Mesothelial cell of epicardium (in vitro differentiated cells): ENCODE results near the gene CACNA1C. TPM values are rescaled to one million over a fixed set of nuclear protein-coding genes. Genes with fewer than 3 reads are reported as not detected.

Experiments used
- DNase-seq, 2 experiments: peaks; one replicate each; pipeline ENCODE4 v3.0.0; 2021; ENCODE audit warnings: low spot score in 2 of 2; ENCODE audit not compliant: unreplicated experiment in 2 of 2
- H3K27ac Mint-ChIP-seq: 2 replicates; pipeline ENCODE4 v1.8.0; 2021; ENCODE audit warnings: mixed read lengths
- H3K27me3 Mint-ChIP-seq: 2 replicates; pipeline ENCODE4 v1.8.0; 2021; ENCODE audit warnings: low read depth, mixed read lengths
- H3K36me3 Mint-ChIP-seq: 2 replicates; pipeline ENCODE4 v1.8.0; 2021; ENCODE audit warnings: mixed read lengths
- H3K4me1 Mint-ChIP-seq: 2 replicates; pipeline ENCODE4 v1.8.0; 2021; ENCODE audit warnings: mixed read lengths
- H3K4me3 Mint-ChIP-seq: 2 replicates; pipeline ENCODE4 v1.8.0; 2021; ENCODE audit warnings: mild to moderate bottlenecking, moderate library complexity, mixed read lengths
- H3K9me3 Mint-ChIP-seq: 2 replicates; pipeline ENCODE4 v1.8.0; 2021; ENCODE audit warnings: mixed read lengths
- total RNA-seq: library from RNA; stranded (reverse); gene quantifications from 3 replicates; pipeline ENCODE4 v1.2.1, GENCODE V29; 2021
- TF ChIP-seq, protein P1 (sequence below): fragments of 200-600 bp; sonication (generic); IDR thresholded peaks from one replicate; pipeline ENCODE4 v1.5.0; 2021; ENCODE audit warnings: antibody characterized with exemption; ENCODE audit not compliant: unreplicated experiment

CACNA1C gene
- total RNA-seq, 1 donor from 2014 or later: 33.6 TPM

- Mint-ChIP-seq H3K4me3 (no peak overlapping the region), H3K36me3 (no peaks in the 10 kb centered on the region), H3K4me1 (peaks cover 35% of the 10 kb centered on the region), H3K9me3 (no peaks in the 10 kb centered on the region), H3K27me3 (no peaks in the 10 kb centered on the region), H3K27ac (no peak overlapping the region)
- TF ChIP-seq, protein P1, sequence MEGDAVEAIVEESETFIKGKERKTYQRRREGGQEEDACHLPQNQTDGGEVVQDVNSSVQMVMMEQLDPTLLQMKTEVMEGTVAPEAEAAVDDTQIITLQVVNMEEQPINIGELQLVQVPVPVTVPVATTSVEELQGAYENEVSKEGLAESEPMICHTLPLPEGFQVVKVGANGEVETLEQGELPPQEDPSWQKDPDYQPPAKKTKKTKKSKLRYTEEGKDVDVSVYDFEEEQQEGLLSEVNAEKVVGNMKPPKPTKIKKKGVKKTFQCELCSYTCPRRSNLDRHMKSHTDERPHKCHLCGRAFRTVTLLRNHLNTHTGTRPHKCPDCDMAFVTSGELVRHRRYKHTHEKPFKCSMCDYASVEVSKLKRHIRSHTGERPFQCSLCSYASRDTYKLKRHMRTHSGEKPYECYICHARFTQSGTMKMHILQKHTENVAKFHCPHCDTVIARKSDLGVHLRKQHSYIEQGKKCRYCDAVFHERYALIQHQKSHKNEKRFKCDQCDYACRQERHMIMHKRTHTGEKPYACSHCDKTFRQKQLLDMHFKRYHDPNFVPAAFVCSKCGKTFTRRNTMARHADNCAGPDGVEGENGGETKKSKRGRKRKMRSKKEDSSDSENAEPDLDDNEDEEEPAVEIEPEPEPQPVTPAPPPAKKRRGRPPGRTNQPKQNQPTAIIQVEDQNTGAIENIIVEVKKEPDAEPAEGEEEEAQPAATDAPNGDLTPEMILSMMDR: no peak
- no peak for DNase-seq
Measured at GRCh38 chr12:2326470-2326869, 273.7 kb downstream of the CACNA1C start.

DNA sequence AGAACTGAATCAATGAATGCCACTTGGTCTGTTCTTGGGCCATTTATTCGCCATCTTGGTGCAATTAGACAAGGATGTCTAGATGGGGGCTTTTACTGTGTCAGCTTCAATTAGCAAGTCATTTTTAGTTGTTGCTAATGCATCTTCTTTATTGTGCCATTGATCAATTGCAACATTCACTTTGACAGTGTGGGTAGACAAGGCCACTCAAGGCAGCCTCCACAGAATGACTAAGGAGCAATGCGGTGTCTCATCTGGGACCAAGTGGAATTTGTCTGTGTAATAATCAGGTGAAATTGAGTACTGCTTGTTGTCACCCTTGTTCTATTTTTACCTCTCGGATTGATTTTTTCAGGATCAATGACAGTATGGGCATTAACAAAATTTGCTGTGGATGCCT lies 275.9 kb downstream of the CACNA1C start:
- Mint-ChIP-seq H3K27ac (no peak overlapping the region), H3K4me3 (no peak overlapping the region), H3K27me3 (no peaks in the 10 kb centered on the region), H3K4me1 (peaks cover 47% of the 10 kb centered on the region), H3K9me3 (no peaks in the 10 kb centered on the region), H3K36me3 (peaks cover 2% of the 10 kb centered on the region)
- DNase-seq: no peak
- TF ChIP-seq, protein P1: no peak

GRCh38 chr12:2329661-2330210 lies 276.9 kb downstream of the CACNA1C start:
- Mint-ChIP-seq H3K9me3 (no peaks in the 10 kb centered on the region), H3K4me1 (peaks cover 38% of the 10 kb centered on the region), H3K36me3 (peaks cover 2% of the 10 kb centered on the region), H3K27me3 (no peaks in the 10 kb centered on the region), H3K27ac (no peak overlapping the region), H3K4me3 (no peak overlapping the region)
- no peak for DNase-seq
- TF ChIP-seq, protein P1: no peak

DNA sequence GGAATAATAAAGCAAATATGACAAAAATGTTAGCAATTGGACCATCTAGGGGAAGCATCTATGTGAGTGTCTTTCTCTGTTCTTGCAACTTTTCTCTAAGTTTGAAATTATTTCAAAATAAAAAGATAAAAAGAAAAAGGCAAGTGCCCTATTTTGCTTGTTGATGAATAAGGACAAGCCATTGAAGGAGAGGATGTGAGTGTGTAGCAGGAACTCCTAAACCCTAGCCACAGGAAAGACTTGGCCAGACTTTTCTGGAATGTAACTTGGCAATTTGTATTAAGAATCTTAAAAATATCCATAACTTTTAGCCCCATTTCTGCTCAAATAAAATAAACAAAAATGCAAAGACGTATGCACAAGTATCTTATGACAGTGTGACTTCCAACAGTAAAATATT lies 279.4 kb downstream of the CACNA1C start:
- H3K27me3 Mint-ChIP-seq: no peaks in the 10 kb centered on the region
- H3K4me1 Mint-ChIP-seq: peaks cover 43% of the 10 kb centered on the region
- H3K36me3 Mint-ChIP-seq: peaks cover 4% of the 10 kb centered on the region
- H3K4me3 Mint-ChIP-seq: no peak overlapping the region
- no peak for DNase-seq
- TF ChIP-seq, protein P1: no peak
- H3K27ac Mint-ChIP-seq: peak overlapping the region; percentile 58
- H3K9me3 Mint-ChIP-seq: peaks cover 3% of the 10 kb centered on the region

DNA sequence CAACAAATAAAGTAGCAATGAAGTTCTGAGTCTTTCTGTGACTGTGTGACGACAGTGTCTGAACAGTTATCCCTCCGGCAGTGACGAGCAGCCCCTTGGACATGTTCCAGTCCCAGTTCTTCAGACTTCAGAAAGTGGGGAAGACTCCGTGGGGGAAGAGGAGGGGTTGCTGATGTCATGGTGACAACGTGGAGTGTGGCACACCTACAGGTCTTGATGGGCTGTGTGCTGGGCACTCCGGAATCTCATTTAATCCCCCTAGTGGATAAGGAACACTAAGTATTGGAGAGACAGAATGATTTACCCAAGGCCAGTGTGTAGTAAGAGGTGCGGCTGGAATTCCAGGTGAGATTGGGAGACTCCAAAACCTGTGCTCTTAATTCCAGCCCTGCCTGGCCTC lies 280.2 kb downstream of the CACNA1C start:
- DNase-seq: no peak
- peak overlapping the region; percentile 71 for H3K27ac Mint-ChIP-seq
- TF ChIP-seq, protein P1: no peak
- no peaks in the 10 kb centered on the region for H3K27me3 Mint-ChIP-seq
- H3K9me3 Mint-ChIP-seq: peaks cover 3% of the 10 kb centered on the region
- H3K4me1 Mint-ChIP-seq: peaks cover 48% of the 10 kb centered on the region
- no peak overlapping the region for H3K4me3 Mint-ChIP-seq
- H3K36me3 Mint-ChIP-seq: peaks cover 4% of the 10 kb centered on the region
